Amygdala (tissue), 56 donors: ENCODE results near the gene ATPAF2.

Source experiments
- DNase-seq, 56 donors: peaks; one replicate each; lab custom pipeline; 2025; lab: John Stamatoyannopoulos, UW

The ATPAF2 gene

GRCh38 chr17:18038861-18039534 is at the start of gene ATPAF2, which contains the start of gene GID4:
Gene ATPAF2 (minus strand): TSS chr17:18039168. CDS start chr17:18039013, 155 bp downstream.
Gene GID4 (plus strand): TSS chr17:18039408. CDS start chr17:18039465, 57 bp downstream.
- DNase-seq, result peak; percentile 67 to 100 (median 98)

GRCh38 chr17:18087610-18088491 is 48.9 kb upstream of the ATPAF2 start, which contains the start of gene DRG2:
Gene DRG2 (plus strand): TSS chr17:18087948. CDS start chr17:18088024, 76 bp downstream.
- DNase-seq, result peak; percentile 23 to 91 (median 80)

- DNase-seq, result no peak
These were observed 45.3 kb upstream of the ATPAF2 start for GRCh38 chr17:18084256-18084655.

GRCh38 chr17:18079543-18079942 is 40.6 kb upstream of the ATPAF2 start:
- no peak for DNase-seq

- DNase-seq, result no peak
These were observed 38.0 kb upstream of the ATPAF2 start for GRCh38 chr17:18076936-18077335.

- peak in 1 of 56 donors; percentile 9 for DNase-seq
These were observed 35.8 kb upstream of the ATPAF2 start for GRCh38 chr17:18074566-18075272.

DNA sequence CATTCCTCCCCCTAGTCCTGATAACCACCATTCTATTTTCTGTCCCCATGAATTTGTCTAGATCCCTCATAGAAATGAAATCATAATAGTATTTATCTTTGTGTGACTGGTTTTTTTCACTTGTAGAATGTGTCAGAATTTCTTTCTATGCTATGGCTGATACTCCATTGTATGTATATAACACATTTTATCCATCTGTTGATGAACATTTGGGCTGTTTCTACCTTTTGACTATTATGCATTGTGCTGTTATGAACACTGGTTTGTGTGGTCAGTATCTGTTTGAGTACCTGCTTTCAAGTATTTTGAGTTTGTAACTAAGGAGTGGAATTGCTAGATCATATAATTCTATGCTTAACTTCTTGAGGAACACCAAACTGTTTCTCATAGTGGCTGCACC is 32.8 kb upstream of the ATPAF2 start:
- DNase-seq, result no peak

- DNase-seq, result peak in 1 of 56 donors; percentile 7
These were observed 31.9 kb upstream of the ATPAF2 start for GRCh38 chr17:18070861-18071340.

GRCh38 chr17:18069101-18069500 is 30.1 kb upstream of the ATPAF2 start:
- no peak for DNase-seq

DNA sequence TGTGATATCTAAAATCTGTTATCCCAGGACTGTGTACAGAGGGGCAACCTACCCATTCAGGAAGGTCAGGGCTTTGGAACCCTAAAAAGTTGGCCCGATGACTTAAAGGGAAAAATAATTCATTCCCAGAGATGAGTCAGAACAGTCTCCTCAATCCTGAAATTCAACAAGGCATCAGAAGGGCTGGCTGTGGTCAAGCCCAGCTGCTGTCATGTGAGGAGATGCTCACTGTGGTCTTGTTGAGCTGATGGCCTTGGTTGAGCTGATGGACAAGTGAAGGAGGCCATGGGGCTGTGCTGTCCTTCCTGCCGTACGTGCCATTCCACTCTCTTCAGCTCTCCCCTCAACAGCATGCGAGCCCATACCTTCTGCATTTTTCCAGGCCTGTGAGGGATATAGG is 27.9 kb upstream of the ATPAF2 start:
- DNase-seq, result no peak

- no peak for DNase-seq
These were observed 26.6 kb upstream of the ATPAF2 start for GRCh38 chr17:18065546-18065945.

DNA sequence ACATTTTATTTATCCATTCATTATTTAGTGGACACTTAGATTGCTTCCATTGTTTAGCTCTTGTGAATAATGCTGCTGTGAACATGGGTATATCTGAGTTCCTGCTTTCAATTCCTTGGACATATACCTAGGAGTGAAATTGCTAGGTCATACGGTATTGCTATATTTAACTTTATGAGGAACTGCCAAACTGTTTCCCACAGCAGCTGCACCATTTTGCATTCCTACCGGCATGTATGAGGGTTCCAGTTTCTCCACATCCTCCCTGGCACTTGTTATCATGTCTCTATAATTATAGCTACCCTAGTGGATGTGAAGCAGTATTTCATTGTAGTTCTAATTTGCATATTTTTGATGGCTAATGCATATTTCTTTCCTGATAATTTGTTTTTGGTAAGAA is 25.1 kb upstream of the ATPAF2 start:
- no peak for DNase-seq

- DNase-seq, result no peak
These were observed 20.3 kb upstream of the ATPAF2 start for GRCh38 chr17:18059283-18059682.

DNA sequence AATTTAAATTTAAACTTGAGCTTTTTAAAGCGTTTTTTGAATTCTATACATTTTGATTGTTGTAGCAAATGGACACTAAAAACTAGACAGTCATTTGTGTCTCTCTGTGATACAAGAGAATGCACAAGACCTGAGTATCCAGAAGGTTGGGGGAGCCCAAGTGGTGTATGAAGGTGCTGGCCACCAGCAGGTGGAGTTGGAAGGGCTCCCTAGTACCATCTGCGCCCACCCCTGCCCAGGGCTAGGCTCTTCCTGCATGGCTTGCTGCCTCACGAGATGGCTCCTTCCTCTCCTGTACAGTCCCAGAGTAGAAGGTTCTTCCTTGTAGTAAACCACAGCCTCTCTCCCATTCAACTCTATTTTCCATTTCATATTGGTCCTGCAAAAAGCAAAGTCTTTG is 17.2 kb upstream of the ATPAF2 start:
- DNase-seq, result no peak

DNA sequence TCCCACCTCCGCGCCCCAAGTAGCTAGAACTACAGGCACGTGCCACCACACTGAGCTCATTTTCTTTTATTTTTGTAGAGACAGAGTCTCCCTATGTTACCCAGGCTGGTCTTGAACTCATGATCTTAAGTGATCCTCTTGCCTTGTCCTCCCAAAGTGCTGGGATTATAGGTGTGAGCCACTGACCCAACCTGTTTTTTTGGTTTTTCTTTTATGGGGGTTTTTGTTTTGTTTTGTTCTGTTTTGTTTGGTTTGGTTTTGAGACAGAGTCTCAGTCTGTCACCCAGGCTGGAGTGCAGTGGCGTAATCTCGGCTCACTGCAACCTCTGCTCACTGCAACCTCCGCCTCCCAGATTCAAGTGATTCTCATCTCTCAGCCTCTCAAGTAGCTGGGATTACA is 16.6 kb upstream of the ATPAF2 start:
- DNase-seq, result no peak

DNA sequence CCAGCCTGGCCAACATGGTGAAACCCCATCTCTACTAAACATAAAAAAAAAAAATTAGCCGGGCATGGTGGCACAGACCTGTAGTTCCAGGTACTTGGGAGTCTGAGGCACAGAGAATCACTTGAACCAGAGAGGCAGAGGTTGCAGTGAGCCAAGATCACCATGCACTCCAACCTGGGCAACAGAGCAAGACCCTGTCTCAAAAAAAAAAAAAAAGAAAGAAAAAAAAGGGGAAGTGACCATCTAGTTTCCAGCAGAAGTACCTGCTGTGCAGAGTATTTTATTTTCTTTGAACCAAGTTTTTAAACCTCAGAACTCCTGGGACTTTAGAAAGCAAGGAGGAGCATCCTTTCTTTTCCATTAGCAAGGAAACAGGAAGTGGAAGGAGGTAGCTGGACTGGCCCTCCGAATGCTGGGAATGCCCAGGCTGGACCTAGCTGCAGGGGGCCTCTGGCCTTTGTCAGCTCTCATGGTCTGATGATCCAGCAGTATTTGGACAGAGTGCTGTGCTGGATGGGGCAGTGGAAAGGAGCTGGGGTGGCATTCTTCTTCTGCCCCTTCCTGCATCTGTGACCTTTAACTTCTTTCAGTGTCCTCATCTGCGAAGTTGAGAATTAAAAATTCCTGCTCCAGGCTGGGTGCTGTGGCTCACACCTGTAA is 6.9 kb upstream of the ATPAF2 start:
- no peak for DNase-seq

DNA sequence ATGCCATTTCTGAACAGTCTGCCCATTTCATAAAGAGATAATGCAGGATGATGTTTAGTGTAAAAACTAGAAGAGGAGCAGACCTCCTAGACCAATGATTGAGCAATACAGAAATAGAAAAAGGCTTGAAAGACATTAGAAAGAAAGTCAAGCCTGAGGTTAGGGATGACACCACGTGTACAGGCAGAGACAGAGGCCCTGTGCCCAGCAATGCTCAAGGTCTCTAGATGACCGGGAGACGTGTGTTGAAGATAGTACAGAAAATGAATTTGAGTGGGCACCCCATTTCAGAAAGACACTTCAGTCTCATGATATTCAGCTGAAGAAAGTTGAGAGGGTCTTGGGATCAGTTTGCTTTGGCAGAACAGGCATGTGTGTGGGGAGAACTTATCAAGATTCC is 5.6 kb upstream of the ATPAF2 start:
- DNase-seq, result no peak

- no peak for DNase-seq
These were observed 4.5 kb upstream of the ATPAF2 start for GRCh38 chr17:18043491-18043890.

GRCh38 chr17:18042983-18043382 is 4.0 kb upstream of the ATPAF2 start:
- no peak for DNase-seq

DNA sequence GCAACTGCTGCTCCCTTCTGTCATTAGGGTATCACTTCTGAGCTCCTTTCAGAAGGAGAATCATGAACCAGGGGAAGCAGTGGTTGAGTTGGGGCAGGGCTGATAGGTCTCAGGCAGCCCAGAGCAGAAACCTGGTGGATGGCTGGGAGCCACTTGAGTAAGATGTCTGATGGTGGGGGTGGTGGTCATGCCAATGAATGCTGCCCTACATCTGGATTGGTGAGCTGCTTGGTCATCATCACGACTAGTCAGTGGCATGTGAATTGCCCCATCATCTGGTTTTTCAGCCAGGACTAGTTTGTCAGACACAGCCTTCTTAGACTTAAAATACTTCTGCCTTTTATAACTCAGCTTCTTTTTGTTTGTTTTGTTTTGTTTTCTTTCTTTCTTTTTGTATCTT is 2.8 kb upstream of the ATPAF2 start:
- no peak for DNase-seq
